Thyroid gland (tissue), 4 donors: ENCODE results near the gene BRD3.

ENCODE experiments used
- CTCF ChIP-seq, 6 experiments: fragments of 200-600 bp in 3 of 6; fragments of 450-650 bp in 3 of 6; sonication (generic) in 3 of 6; IDR thresholded peaks; one replicate each; pipeline ENCODE4 v1.5.1; 2016 to 2019; ENCODE audit warnings: antibody characterized with exemption in 6 of 6, mild to moderate bottlenecking in 2 of 6, inconsistent platforms in 1 of 6, moderate library complexity in 1 of 6
- POLR2A ChIP-seq, 2 donors: fragments of 450-650 bp; IDR thresholded peaks; one replicate each; pipeline ENCODE4 v1.6.1; 2017; ENCODE audit warnings: antibody characterized with exemption in 2 of 2, mild to moderate bottlenecking in 2 of 2, moderate library complexity in 1 of 2

GRCh38 chr9:133986061-133986460, 81.8 kb downstream of the BRD3 start:
- TF ChIP-seq POLR2A (IDR thresholded peaks at IDR 0.05) (no peak), CTCF (IDR thresholded peaks at IDR 0.05) (no peak)
